Liver (tissue), 9 donors: Measurements from ENCODE around the gene LGR6. TPM values are rescaled to one million over a fixed set of nuclear protein-coding genes. Genes with fewer than 3 reads are reported as not detected.

ENCODE experiments used
- DNase-seq: peaks from one replicate; pipeline ENCODE4 v3.0.0-alpha.2; 2017; ENCODE audit warnings: low spot score
- H3K27ac ChIP-seq, 2 donors: one replicate each; pipeline ENCODE4 v1.7.0; 2013; ENCODE audit warnings: inconsistent platforms in 2 of 2, low read length in 2 of 2, control low read depth in 1 of 2, low read depth in 1 of 2, mild to moderate bottlenecking in 1 of 2
- H3K27me3 ChIP-seq, 4 donors: one replicate each; pipeline versions ENCODE4 v1.6.1 to v1.7.0; 2013; ENCODE audit warnings: low read length in 3 of 4, inconsistent platforms in 1 of 4, mild to moderate bottlenecking in 1 of 4, moderate library complexity in 1 of 4; ENCODE audit not compliant: control insufficient read depth in 4 of 4, insufficient read depth in 4 of 4
- H3K36me3 ChIP-seq, 4 donors: one replicate each; pipeline versions ENCODE4 v1.6.1 to v1.7.0; 2013; ENCODE audit warnings: low read length in 3 of 4, mild to moderate bottlenecking in 3 of 4, low read depth in 1 of 4, moderate library complexity in 1 of 4; ENCODE audit not compliant: control insufficient read depth in 4 of 4, insufficient read depth in 3 of 4
- H3K4me1 ChIP-seq, 4 donors: one replicate each; pipeline versions ENCODE4 v1.6.1 to v1.7.0; 2013; ENCODE audit warnings: low read length in 3 of 4, mild to moderate bottlenecking in 3 of 4, moderate library complexity in 1 of 4; ENCODE audit not compliant: control insufficient read depth in 4 of 4, insufficient read depth in 4 of 4
- H3K4me3 ChIP-seq, 3 donors: one replicate each; pipeline versions ENCODE4 v1.6.1 to v1.7.0; 2013; ENCODE audit warnings: low read length in 3 of 3, control low read depth in 1 of 3, low read depth in 1 of 3, mild to moderate bottlenecking in 1 of 3
- H3K9ac ChIP-seq, 2 donors: one replicate each; pipeline ENCODE4 v1.7.0; 2013; ENCODE audit warnings: low read length in 2 of 2, mild to moderate bottlenecking in 2 of 2, moderate library complexity in 2 of 2, control low read depth in 1 of 2, low read depth in 1 of 2
- H3K9me3 ChIP-seq, 4 donors: one replicate each; pipeline versions ENCODE4 v1.6.1 to v1.7.0; 2013; ENCODE audit warnings: low read length in 3 of 4; ENCODE audit not compliant: control insufficient read depth in 4 of 4
- EGR1 ChIP-seq, 2 donors: IDR thresholded peaks; 2 replicates each; pipeline ENCODE4 v1.6.1; 2016 to 2018; ENCODE audit warnings: antibody characterized with exemption in 2 of 2, low read depth in 2 of 2
- FOXA2 ChIP-seq: IDR thresholded peaks from 2 replicates; pipeline ENCODE4 v1.6.1; 2016; ENCODE audit warnings: antibody characterized with exemption
- GABPA ChIP-seq, 2 donors: IDR thresholded peaks in 1 of 2; conservative IDR thresholded peaks in 1 of 2; 2 replicates each; pipeline ENCODE4 v1.6.1; 2016; ENCODE audit warnings: antibody characterized with exemption in 2 of 2, mild to moderate bottlenecking in 1 of 2, moderate library complexity in 1 of 2
- HNF4A ChIP-seq, 2 donors: conservative IDR thresholded peaks; 2 replicates each; pipeline ENCODE4 v1.6.1; 2016; ENCODE audit warnings: antibody characterized with exemption in 2 of 2, mild to moderate bottlenecking in 2 of 2
- HNF4G ChIP-seq: IDR thresholded peaks from 2 replicates; pipeline ENCODE4 v1.6.1; 2016; ENCODE audit warnings: antibody characterized with exemption
- JUND ChIP-seq, 2 donors: IDR thresholded peaks; 2 replicates each; pipeline ENCODE4 v1.6.1; 2016; ENCODE audit warnings: antibody characterized with exemption in 2 of 2
- RAD21 ChIP-seq, 2 donors: IDR thresholded peaks; 2 replicates each; pipeline ENCODE4 v1.6.1; 2016; ENCODE audit warnings: antibody characterized with exemption in 2 of 2, mild to moderate bottlenecking in 2 of 2
- SP1 ChIP-seq: IDR thresholded peaks from 2 replicates; pipeline ENCODE4 v1.6.1; 2018; ENCODE audit warnings: antibody characterized with exemption, mild to moderate bottlenecking
- TAF1 ChIP-seq: conservative IDR thresholded peaks from 2 replicates; pipeline ENCODE4 v1.6.1; 2016; ENCODE audit warnings: antibody characterized with exemption, mild to moderate bottlenecking
- YY1 ChIP-seq: IDR thresholded peaks from 2 replicates; pipeline ENCODE4 v1.6.1; 2016; ENCODE audit warnings: antibody characterized with exemption, mild to moderate bottlenecking
- WGBS: extraction: QIAGEN DNeasy Blood & Tissue Kit; methylation state at CpG from one replicate; pipeline ENCODE4 v1.1.7; 2013; 5-methylcytosine and 5-hydroxymethylcytosine counted together
- polyA plus RNA-seq, 2 donors: library from polyadenylated mRNA; stranded (reverse) in 1 of 2; unstranded in 1 of 2; fragments of 200-250 nt in 1 of 2; fragments of >200 nt in 1 of 2; fragmentation: Nextera tagmentation in 1 of 2; extraction: Ambion mirVana in 1 of 2; gene quantifications; one replicate each; pipeline versions ENCODE4 v1.2.1 to v1.2.3, GENCODE V29; 2013 to 2015
- total RNA-seq, 2 donors: library from RNA; depleted of rRNA; stranded (reverse); fragments of >200 nt; gene quantifications; one replicate each; pipeline ENCODE4 v1.2.3, GENCODE V29; 2014
- TF ChIP-seq, protein P1 (sequence below): fragments of 150-350 bp; IDR thresholded peaks from 2 replicates; pipeline ENCODE4 v1.5.1; 2017; ENCODE audit warnings: improper control_type of control experiment, low read depth, low read length; ENCODE audit not compliant: missing input control
- TF ChIP-seq, protein P2 (sequence below): IDR thresholded peaks from 2 replicates; pipeline ENCODE4 v1.6.1; 2016; ENCODE audit warnings: antibody characterized with exemption
- TF ChIP-seq, protein P3 (sequence below): IDR thresholded peaks from 2 replicates; pipeline ENCODE4 v1.6.1; 2016; ENCODE audit warnings: antibody characterized with exemption
- donor health status: healthy.
- donor health status: healthy.
- donor health status: healthy.
- donor health status: healthy.
- donor health status: healthy.

Gene LGR6
- total and polyA plus RNA-seq, 4 donors: 0.05 to 1.2 (median 0.75) TPM

DNA sequence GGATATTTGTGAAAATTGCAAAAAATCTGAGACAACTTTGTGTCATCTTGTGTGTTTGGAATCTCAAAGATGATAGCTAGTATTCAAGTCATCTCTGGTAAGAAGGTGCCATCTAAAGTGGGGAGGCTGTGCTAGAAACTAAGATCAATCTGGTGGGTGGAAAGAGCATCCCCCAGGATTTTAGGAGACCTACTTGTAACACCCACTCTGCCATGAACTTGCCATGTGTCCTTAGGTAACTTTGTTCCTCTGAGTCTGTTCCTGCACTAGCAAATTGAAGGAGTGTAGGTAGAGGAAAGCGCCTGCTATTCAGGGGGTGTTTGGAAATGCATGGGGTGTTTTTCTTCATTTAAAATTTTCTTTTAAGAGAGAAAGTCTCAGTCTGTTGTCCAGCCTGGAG is 24.4 kb downstream of the LGR6 start:
- H3K27ac ChIP-seq: no peak overlapping the region
- peaks cover 0 to 6% (median 0%) of the 10 kb centered on the region in 4 donors for H3K27me3 ChIP-seq
- TF ChIP-seq GABPA (IDR thresholded peaks at IDR 0.05 in 1 of 2, conservative IDR thresholded peaks at IDR 0.05 in 1 of 2) (no peak), HNF4A (conservative IDR thresholded peaks at IDR 0.05) (no peak), JUND (IDR thresholded peaks at IDR 0.05) (no peak)
- TF ChIP-seq, protein P1, sequence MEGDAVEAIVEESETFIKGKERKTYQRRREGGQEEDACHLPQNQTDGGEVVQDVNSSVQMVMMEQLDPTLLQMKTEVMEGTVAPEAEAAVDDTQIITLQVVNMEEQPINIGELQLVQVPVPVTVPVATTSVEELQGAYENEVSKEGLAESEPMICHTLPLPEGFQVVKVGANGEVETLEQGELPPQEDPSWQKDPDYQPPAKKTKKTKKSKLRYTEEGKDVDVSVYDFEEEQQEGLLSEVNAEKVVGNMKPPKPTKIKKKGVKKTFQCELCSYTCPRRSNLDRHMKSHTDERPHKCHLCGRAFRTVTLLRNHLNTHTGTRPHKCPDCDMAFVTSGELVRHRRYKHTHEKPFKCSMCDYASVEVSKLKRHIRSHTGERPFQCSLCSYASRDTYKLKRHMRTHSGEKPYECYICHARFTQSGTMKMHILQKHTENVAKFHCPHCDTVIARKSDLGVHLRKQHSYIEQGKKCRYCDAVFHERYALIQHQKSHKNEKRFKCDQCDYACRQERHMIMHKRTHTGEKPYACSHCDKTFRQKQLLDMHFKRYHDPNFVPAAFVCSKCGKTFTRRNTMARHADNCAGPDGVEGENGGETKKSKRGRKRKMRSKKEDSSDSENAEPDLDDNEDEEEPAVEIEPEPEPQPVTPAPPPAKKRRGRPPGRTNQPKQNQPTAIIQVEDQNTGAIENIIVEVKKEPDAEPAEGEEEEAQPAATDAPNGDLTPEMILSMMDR: no peak
- no peak overlapping the region for H3K4me3 ChIP-seq
- H3K4me1 ChIP-seq: peaks cover 0 to 9% (median 4%) of the 10 kb centered on the region in 4 donors
- H3K9me3 ChIP-seq: no peaks in the 10 kb centered on the region
- DNase-seq: no peak
- no peak overlapping the region for H3K9ac ChIP-seq
- no peaks in the 10 kb centered on the region for H3K36me3 ChIP-seq
- 96% methylated on average over 1 of the region's 1 CpG for WGBS

DNA sequence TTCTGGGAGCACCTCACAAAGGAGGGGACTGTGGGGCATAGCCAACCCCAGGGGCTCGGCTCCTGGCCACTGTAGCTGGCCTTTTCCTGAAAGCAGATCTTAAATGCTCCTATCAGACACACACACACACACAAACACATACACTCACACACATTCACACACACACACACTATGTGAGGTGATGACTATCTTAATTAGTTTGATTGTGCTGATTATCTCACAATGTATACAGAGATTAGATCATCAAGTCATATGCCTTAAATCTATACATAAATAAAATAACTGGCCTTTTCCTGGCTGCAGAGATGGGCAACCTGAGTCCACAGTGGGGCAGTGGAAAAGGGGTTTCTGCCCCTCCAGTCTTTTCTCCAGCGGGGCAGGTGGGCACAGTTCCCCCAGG is 27.1 kb downstream of the LGR6 start:
- WGBS: 90% methylated on average over 2 of the region's 2 CpGs
- no peaks in the 10 kb centered on the region for H3K4me1 ChIP-seq
- no peak for DNase-seq
- no peak overlapping the region for H3K9ac ChIP-seq
- H3K27ac ChIP-seq: no peak overlapping the region
- H3K4me3 ChIP-seq: no peak overlapping the region
- H3K9me3 ChIP-seq: no peaks in the 10 kb centered on the region
- TF ChIP-seq GABPA (IDR thresholded peaks at IDR 0.05 in 1 of 2, conservative IDR thresholded peaks at IDR 0.05 in 1 of 2): no peak
- TF ChIP-seq RAD21 (IDR thresholded peaks at IDR 0.05): no peak
- TF ChIP-seq HNF4G: no peak
- TF ChIP-seq FOXA2: no peak
- TF ChIP-seq JUND (IDR thresholded peaks at IDR 0.05): no peak
- TF ChIP-seq, protein P2, sequence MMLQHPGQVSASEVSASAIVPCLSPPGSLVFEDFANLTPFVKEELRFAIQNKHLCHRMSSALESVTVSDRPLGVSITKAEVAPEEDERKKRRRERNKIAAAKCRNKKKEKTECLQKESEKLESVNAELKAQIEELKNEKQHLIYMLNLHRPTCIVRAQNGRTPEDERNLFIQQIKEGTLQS: no peak
- TF ChIP-seq HNF4A (conservative IDR thresholded peaks at IDR 0.05): no peak
- no peak for TF ChIP-seq YY1
- TF ChIP-seq SP1: no peak
- TF ChIP-seq, protein P3, sequence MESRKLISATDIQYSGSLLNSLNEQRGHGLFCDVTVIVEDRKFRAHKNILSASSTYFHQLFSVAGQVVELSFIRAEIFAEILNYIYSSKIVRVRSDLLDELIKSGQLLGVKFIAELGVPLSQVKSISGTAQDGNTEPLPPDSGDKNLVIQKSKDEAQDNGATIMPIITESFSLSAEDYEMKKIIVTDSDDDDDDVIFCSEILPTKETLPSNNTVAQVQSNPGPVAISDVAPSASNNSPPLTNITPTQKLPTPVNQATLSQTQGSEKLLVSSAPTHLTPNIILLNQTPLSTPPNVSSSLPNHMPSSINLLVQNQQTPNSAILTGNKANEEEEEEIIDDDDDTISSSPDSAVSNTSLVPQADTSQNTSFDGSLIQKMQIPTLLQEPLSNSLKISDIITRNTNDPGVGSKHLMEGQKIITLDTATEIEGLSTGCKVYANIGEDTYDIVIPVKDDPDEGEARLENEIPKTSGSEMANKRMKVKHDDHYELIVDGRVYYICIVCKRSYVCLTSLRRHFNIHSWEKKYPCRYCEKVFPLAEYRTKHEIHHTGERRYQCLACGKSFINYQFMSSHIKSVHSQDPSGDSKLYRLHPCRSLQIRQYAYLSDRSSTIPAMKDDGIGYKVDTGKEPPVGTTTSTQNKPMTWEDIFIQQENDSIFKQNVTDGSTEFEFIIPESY: no peak
- TF ChIP-seq EGR1 (IDR thresholded peaks at IDR 0.05; ENCODE audit: low read depth in 2 of 2): no peak
- no peak for TF ChIP-seq TAF1
- H3K36me3 ChIP-seq: no peaks in the 10 kb centered on the region
- H3K27me3 ChIP-seq: no peaks in the 10 kb centered on the region
